ENCODE measurements around the gene CTAGE9. TPM values are rescaled to one million over a fixed set of nuclear protein-coding genes. Genes with fewer than 3 reads are reported as not detected.

Gene CTAGE9
- total RNA-seq, 1 donor from 2014 or later = not detected

GRCh38 chr6:131687022-131687421 is 23.8 kb downstream of the CTAGE9 start:
- TF ChIP-seq CTCF (conservative IDR thresholded peaks at IDR 0.05) = no peak
- no peaks in the 10 kb centered on the region for H3K27me3 Mint-ChIP-seq
- no peaks in the 10 kb centered on the region for H3K36me3 Mint-ChIP-seq
- no peak overlapping the region for H3K4me3 Mint-ChIP-seq
- no peak overlapping the region for H3K27ac Mint-ChIP-seq
- no peak for DNase-seq (ENCODE audit: extremely low spot score, unreplicated experiment)
- H3K4me1 Mint-ChIP-seq (ENCODE audit: unreplicated experiment) = no peaks in the 10 kb centered on the region
- no peaks in the 10 kb centered on the region for H3K9me3 Mint-ChIP-seq

GRCh38 chr6:131685266-131685780 is 25.5 kb downstream of the CTAGE9 start:
- Mint-ChIP-seq H3K27me3 (no peaks in the 10 kb centered on the region), H3K36me3 (no peaks in the 10 kb centered on the region), H3K4me3 (no peak overlapping the region), H3K9me3 (no peaks in the 10 kb centered on the region), H3K4me1 (ENCODE audit: unreplicated experiment) (no peaks in the 10 kb centered on the region), H3K27ac (no peak overlapping the region)
- no peak for DNase-seq (ENCODE audit: extremely low spot score, unreplicated experiment)
- TF ChIP-seq CTCF (conservative IDR thresholded peaks at IDR 0.05) = no peak

GRCh38 chr6:131683479-131683878 is 27.3 kb downstream of the CTAGE9 start:
- Mint-ChIP-seq H3K27me3 (no peaks in the 10 kb centered on the region), H3K36me3 (no peaks in the 10 kb centered on the region), H3K4me3 (no peak overlapping the region), H3K27ac (no peak overlapping the region), H3K4me1 (ENCODE audit: unreplicated experiment) (no peaks in the 10 kb centered on the region), H3K9me3 (no peaks in the 10 kb centered on the region)
- no peak for TF ChIP-seq CTCF (conservative IDR thresholded peaks at IDR 0.05)
- DNase-seq (ENCODE audit: extremely low spot score, unreplicated experiment) = no peak

GRCh38 chr6:131682442-131682841 is 28.4 kb downstream of the CTAGE9 start:
- TF ChIP-seq CTCF (conservative IDR thresholded peaks at IDR 0.05) = no peak
- Mint-ChIP-seq H3K9me3 (peaks cover 3% of the 10 kb centered on the region), H3K36me3 (no peaks in the 10 kb centered on the region), H3K4me3 (no peak overlapping the region), H3K4me1 (ENCODE audit: unreplicated experiment) (no peaks in the 10 kb centered on the region), H3K27me3 (no peaks in the 10 kb centered on the region), H3K27ac (no peak overlapping the region)
- DNase-seq (ENCODE audit: extremely low spot score, unreplicated experiment) = no peak

GRCh38 chr6:131681585-131681984 is 29.2 kb downstream of the CTAGE9 start:
- no peaks in the 10 kb centered on the region for H3K36me3 Mint-ChIP-seq
- DNase-seq (ENCODE audit: extremely low spot score, unreplicated experiment) = no peak
- H3K9me3 Mint-ChIP-seq = peaks cover 3% of the 10 kb centered on the region
- no peak overlapping the region for H3K4me3 Mint-ChIP-seq
- no peaks in the 10 kb centered on the region for H3K27me3 Mint-ChIP-seq
- no peaks in the 10 kb centered on the region for H3K4me1 Mint-ChIP-seq (ENCODE audit: unreplicated experiment)
- H3K27ac Mint-ChIP-seq = no peak overlapping the region
- no peak for TF ChIP-seq CTCF (conservative IDR thresholded peaks at IDR 0.05)

DNA sequence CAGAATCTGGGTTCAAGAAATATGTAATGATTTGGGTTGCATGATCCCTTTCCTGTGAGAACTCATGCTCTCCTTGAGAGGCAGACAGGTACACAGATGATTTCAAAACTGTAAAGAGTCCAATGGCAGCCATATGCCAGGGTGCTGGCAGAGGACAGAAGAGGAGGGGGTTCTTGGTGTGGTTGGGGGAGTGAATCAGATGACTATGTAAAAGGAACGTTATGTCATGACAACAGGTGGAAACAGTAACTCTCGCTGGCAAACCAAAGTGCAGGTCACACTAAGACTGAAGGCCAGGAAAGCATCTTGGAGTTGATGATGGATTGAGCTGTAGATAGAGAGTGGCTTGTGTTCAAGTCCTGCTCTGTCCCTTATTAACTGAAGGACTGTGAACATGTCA is 29.9 kb downstream of the CTAGE9 start:
- H3K27me3 Mint-ChIP-seq = no peaks in the 10 kb centered on the region
- no peaks in the 10 kb centered on the region for H3K36me3 Mint-ChIP-seq
- no peak overlapping the region for H3K27ac Mint-ChIP-seq
- H3K4me3 Mint-ChIP-seq = no peak overlapping the region
- H3K4me1 Mint-ChIP-seq (ENCODE audit: unreplicated experiment) = no peaks in the 10 kb centered on the region
- TF ChIP-seq CTCF (conservative IDR thresholded peaks at IDR 0.05) = no peak
- no peak for DNase-seq (ENCODE audit: extremely low spot score, unreplicated experiment)
- H3K9me3 Mint-ChIP-seq = peaks cover 3% of the 10 kb centered on the region

Data from type B pancreatic cell (in vitro differentiated cells).